Daoy (cell line): Measurements from ENCODE around the gene DCDC2B. TPM values are rescaled to one million over a fixed set of nuclear protein-coding genes. Genes with fewer than 3 reads are reported as not detected.
"Not testable (repeated sequence)": the region's sequence is repeated elsewhere in the genome, so short reads cannot be mapped to it uniquely, and the experiment has no call there.

Experiments used
- DNase-seq: peaks from one replicate; pipeline ENCODE4 v3.0.0-alpha.2; 2015; ENCODE audit warnings: low read depth
- total RNA-seq: library from RNA; depleted of rRNA; stranded (reverse); fragments of >200 nt; shearing (Covaris generic); gene quantifications from 2 replicates; pipeline ENCODE4 v1.2.3, GENCODE V29; 2014; rRNA removed

DCDC2B gene
- total RNA-seq, 1 experiment from 2014 or later, result not detected

GRCh38 chr1:32255072-32256071 is 46.5 kb downstream of the DCDC2B start:
- no peak for DNase-seq

GRCh38 chr1:32256473-32257226 is 47.8 kb downstream of the DCDC2B start:
- no peak for DNase-seq

- DNase-seq, result no peak
Observed at GRCh38 chr1:32257227-32257508, 48.3 kb downstream of the DCDC2B start.

- not testable (repeated sequence) for DNase-seq
Observed at GRCh38 chr1:32263236-32263593, 54.3 kb downstream of the DCDC2B start.

- DNase-seq, result no peak
Observed at GRCh38 chr1:32263744-32264143, 54.9 kb downstream of the DCDC2B start.

Other genes starting within 250 kb of the DCDC2B start
- gene KHDRBS1, start 195.2 kb upstream of the DCDC2B start, total RNA-seq, result 64.2 and 64.7 TPM in 2 replicates
- 4.3 and 4.5 TPM in 2 replicates for gene TMEM39B, start 136.2 kb upstream of the DCDC2B start, total RNA-seq
- 44.2 and 45.8 TPM in 2 replicates for gene KPNA6, start 101.0 kb upstream of the DCDC2B start, total RNA-seq
- gene TXLNA, start 29.4 kb upstream of the DCDC2B start, total RNA-seq, result 63.1 and 66.6 TPM in 2 replicates
- gene CCDC28B, start 8.5 kb upstream of the DCDC2B start, total RNA-seq, result 11.2 and 15.7 TPM in 2 replicates
- 3.0 and 3.8 TPM in 2 replicates for gene IQCC, start 3.4 kb upstream of the DCDC2B start, total RNA-seq
- gene TMEM234, start 13.3 kb downstream of the DCDC2B start, total RNA-seq, result 6.4 and 8.7 TPM in 2 replicates
- 682 and 715 TPM in 2 replicates for gene EIF3I, start 13.3 kb downstream of the DCDC2B start, total RNA-seq
- gene FAM167B, start 38.1 kb downstream of the DCDC2B start, total RNA-seq, result not detected in 2 replicates
- 0.06 TPM in 1 of 2 replicates, not detected in the other for gene LCK, start 42.2 kb downstream of the DCDC2B start, total RNA-seq
- 96.9 and 122 TPM in 2 replicates for gene HDAC1, start 83.0 kb downstream of the DCDC2B start, total RNA-seq
- 132 and 151 TPM in 2 replicates for gene MARCKSL1, start 127.1 kb downstream of the DCDC2B start, total RNA-seq
- 0.48 and 2.7 TPM in 2 replicates for gene FAM229A, start 153.4 kb downstream of the DCDC2B start, total RNA-seq
- gene TSSK3, start 153.4 kb downstream of the DCDC2B start, total RNA-seq, result 1.9 TPM in 1 of 2 replicates, not detected in the other
- gene BSDC1, start 185.4 kb downstream of the DCDC2B start, total RNA-seq, result 69.0 and 75.7 TPM in 2 replicates